Caco-2 (cell line): ENCODE measurements around the gene EEIG1. TPM values are rescaled to one million over a fixed set of nuclear protein-coding genes. Genes with fewer than 3 reads are reported as not detected.
A peak's percentile ranks its signal among the peaks of the same experiment; 100 is the strongest.

ENCODE experiments used
- BruUV-seq: library from RNA; stranded (reverse); fragments of 400-500 nt; replicated peaks from 2 replicates; lab custom pipeline; 2021; lab: Mats Ljungman, UMichigan
- CTCF ChIA-PET: fragments of 300-600 bp; sonication (Branson Sonifier 250); formaldehyde crosslinking; loops from one replicate; lab custom pipeline; 2022; ENCODE audit warnings: antibody characterized with exemption; lab: Charles Lee
- POLR2A ChIA-PET: fragments of 300-600 bp; sonication (Branson Sonifier 250); formaldehyde crosslinking; loops from one replicate; lab custom pipeline; 2022; ENCODE audit warnings: antibody characterized with exemption; lab: Charles Lee
- DNase-seq, 2 experiments: peaks; one replicate each; pipeline versions ENCODE4 v3.0.0 to v3.0.0-alpha.2; 2020 to 2022
- H3K27me3 ChIP-seq: replicated peaks from 2 replicates; pipeline ENCODE4 v1.6.0; 2011; ENCODE audit warnings: low read length; ENCODE audit not compliant: control insufficient read depth, insufficient read depth
- H3K36me3 ChIP-seq: 2 replicates; pipeline ENCODE4 v1.5.1; 2011; ENCODE audit warnings: low read length; ENCODE audit not compliant: control insufficient read depth, insufficient read depth
- H3K4me1 ChIP-seq: fragments of 250-450 bp; sonication (Bioruptor Pico); 2 replicates; pipeline ENCODE4 v1.5.1; 2020; ENCODE audit warnings: mild to moderate bottlenecking
- H3K4me3 ChIP-seq: 2 replicates; pipeline ENCODE4 v1.5.1; 2011; ENCODE audit warnings: low read depth, mild to moderate bottlenecking, control low read depth, low read length
- H3K9me3 ChIP-seq: fragments of 250-450 bp; sonication (Bioruptor Pico); 2 replicates; pipeline ENCODE4 v1.5.1; 2020; ENCODE audit warnings: mild to moderate bottlenecking, moderate library complexity
- H3K27ac Mint-ChIP-seq: one replicate; pipeline ENCODE4 v1.8.0; 2022; ENCODE audit warnings: mixed read lengths; ENCODE audit not compliant: unreplicated experiment
- H3K27me3 Mint-ChIP-seq: one replicate; pipeline ENCODE4 v1.8.0; 2022; ENCODE audit warnings: mixed read lengths; ENCODE audit not compliant: insufficient read depth, unreplicated experiment
- H3K36me3 Mint-ChIP-seq: one replicate; pipeline ENCODE4 v1.8.0; 2022; ENCODE audit warnings: mild to moderate bottlenecking, mixed read lengths; ENCODE audit not compliant: insufficient read depth, unreplicated experiment
- H3K4me1 Mint-ChIP-seq: one replicate; pipeline ENCODE4 v1.8.0; 2022; ENCODE audit warnings: low read depth, mixed read lengths; ENCODE audit not compliant: unreplicated experiment
- H3K4me3 Mint-ChIP-seq: one replicate; pipeline ENCODE4 v1.8.0; 2022; ENCODE audit warnings: mild to moderate bottlenecking, moderate library complexity, mixed read lengths; ENCODE audit not compliant: unreplicated experiment
- H3K9me3 Mint-ChIP-seq: one replicate; pipeline ENCODE4 v1.8.0; 2022; ENCODE audit warnings: mixed read lengths; ENCODE audit not compliant: unreplicated experiment
- intact Hi-C: fragments of 100-400 bp; cut with micrococcal nuclease; formaldehyde crosslinking; loops from one replicate; pipeline ENCODE4 v1.10.0; 2022; ENCODE audit not compliant: unreplicated experiment
- total RNA-seq: library from RNA; stranded (reverse); gene quantifications from 2 replicates; pipeline ENCODE4 v1.2.3, GENCODE V29; 2022
- TF ChIP-seq, protein P1 (sequence below), 2 experiments: fragments of 200-600 bp in 1 of 2; IDR thresholded peaks; 1 replicate in 1 of 2; 2 replicates in 1 of 2; pipeline versions ENCODE4 v1.5.1 to v1.8.0; 2011 to 2022; ENCODE audit warnings: antibody characterized with exemption in 1 of 2, control low read depth in 1 of 2, inconsistent platforms in 1 of 2, low read depth in 1 of 2, low read length in 1 of 2, mild to moderate bottlenecking in 1 of 2, moderate library complexity in 1 of 2; ENCODE audit not compliant: insufficient read depth in 1 of 2, severe bottlenecking in 1 of 2, unreplicated experiment in 1 of 2

Gene EEIG1
- total RNA-seq, 1 experiment from 2014 or later, result 47.1 TPM

DNA sequence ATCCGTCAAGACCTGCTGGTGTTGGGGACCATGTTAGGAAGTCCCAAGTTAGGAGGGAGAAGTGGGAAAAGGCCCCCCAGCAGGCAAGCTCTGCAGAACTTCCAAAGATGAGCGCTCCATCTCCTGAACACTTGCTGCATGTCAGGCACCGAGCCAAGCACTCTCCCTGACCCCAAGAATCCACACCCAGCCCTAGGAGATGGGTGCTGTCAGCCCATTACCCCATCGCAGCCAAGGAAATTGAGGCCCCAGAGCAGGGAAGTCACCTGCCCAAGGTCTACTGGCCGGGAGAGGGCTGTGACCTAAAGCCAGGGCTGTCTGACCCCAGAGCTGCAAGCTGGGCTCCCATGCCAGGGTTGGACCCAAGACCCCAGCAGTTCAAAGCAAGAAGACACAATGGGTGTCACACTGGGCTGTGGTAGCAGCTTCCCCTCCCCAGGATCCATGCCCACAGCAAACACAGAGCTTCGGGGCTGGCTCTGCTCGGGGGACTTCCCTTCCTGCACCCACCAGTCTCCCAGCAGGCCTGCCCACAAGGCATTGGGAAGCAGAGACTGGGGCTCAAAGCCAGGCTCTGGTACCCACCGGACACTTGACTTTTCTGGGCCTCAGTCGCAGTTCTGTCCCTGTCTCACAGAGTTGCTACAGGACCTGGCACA, 13.5 kb downstream of the EEIG1 start:
- intact Hi-C loops, result no loop called here

DNA sequence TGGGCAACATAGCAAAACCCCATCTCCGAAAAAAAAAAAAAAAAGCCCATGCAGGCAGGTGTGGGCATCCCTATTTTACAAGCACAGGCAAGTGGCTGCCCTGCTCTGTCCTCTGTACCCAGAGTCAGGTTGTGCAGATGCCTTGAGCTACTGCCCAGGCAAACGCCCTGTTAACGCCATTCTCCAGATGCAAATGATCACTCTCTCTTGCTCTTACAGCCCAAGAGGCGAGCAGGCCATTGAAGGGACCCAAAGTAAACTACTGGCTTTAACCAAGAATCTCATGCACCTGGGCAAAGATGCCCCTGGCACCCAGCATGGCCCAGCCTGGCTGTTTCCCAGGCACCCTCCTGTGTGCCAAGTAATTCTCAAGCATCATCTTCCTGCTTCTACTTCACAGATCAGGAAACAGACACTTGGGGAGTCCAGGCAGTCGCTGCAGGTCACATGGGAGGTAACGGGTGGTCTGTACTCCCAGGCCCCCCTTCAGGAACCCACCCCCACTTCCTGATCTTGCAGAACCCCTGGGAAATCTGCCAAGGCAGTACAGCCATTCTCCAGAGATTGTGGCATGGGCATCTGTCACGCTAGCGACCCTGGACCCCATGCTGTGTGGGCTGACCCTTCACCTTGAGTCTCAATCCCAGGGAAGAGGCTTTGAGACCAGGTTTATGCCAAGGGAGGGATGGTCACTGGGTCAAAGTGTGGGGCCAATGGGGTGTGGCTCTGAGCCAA, 14.2 kb downstream of the EEIG1 start:
- H3K36me3 ChIP-seq, result no peaks in the 10 kb centered on the region
- BruUV-seq, result no TSS peak
- no peaks in the 10 kb centered on the region for H3K27me3 Mint-ChIP-seq
- ChIA-PET CTCF (interaction anchor here (0.8 kb wide), 1 partner anchor 12 kb away, joined by 3 read pairs; no protein-coding TSS in a partner anchor), POLR2A (no interaction called here)
- TF ChIP-seq, protein P1, sequence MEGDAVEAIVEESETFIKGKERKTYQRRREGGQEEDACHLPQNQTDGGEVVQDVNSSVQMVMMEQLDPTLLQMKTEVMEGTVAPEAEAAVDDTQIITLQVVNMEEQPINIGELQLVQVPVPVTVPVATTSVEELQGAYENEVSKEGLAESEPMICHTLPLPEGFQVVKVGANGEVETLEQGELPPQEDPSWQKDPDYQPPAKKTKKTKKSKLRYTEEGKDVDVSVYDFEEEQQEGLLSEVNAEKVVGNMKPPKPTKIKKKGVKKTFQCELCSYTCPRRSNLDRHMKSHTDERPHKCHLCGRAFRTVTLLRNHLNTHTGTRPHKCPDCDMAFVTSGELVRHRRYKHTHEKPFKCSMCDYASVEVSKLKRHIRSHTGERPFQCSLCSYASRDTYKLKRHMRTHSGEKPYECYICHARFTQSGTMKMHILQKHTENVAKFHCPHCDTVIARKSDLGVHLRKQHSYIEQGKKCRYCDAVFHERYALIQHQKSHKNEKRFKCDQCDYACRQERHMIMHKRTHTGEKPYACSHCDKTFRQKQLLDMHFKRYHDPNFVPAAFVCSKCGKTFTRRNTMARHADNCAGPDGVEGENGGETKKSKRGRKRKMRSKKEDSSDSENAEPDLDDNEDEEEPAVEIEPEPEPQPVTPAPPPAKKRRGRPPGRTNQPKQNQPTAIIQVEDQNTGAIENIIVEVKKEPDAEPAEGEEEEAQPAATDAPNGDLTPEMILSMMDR (IDR thresholded peaks at IDR 0.05; ENCODE audit: insufficient read depth in 1 of 2, low read depth in 1 of 2, low read length in 1 of 2, severe bottlenecking in 1 of 2, unreplicated experiment in 1 of 2), result no peak
- no peak overlapping the region for H3K4me3 ChIP-seq
- H3K9me3 ChIP-seq, result no peaks in the 10 kb centered on the region
- peaks cover 29% of the 10 kb centered on the region for H3K36me3 Mint-ChIP-seq
- H3K27me3 ChIP-seq, result no peaks in the 10 kb centered on the region
- DNase-seq, result no peak
- peak overlapping the region; percentile 98 for H3K27ac Mint-ChIP-seq
- no peak overlapping the region for H3K4me3 Mint-ChIP-seq
- H3K4me1 Mint-ChIP-seq, result peaks cover 10% of the 10 kb centered on the region
- peaks cover 30% of the 10 kb centered on the region for H3K4me1 ChIP-seq
- H3K9me3 Mint-ChIP-seq, result no peaks in the 10 kb centered on the region
- intact Hi-C loops, result no loop called here

More for the DNA sequence above, 13.5 kb downstream of the EEIG1 start:
- peaks cover 17% of the 10 kb centered on the region for H3K4me1 Mint-ChIP-seq
- no peak for DNase-seq
- ChIA-PET POLR2A (no interaction called here), CTCF (interaction anchor here (0.6 to 0.7 kb wide), 2 partner anchors 12 to 22 kb away, joined by 3 to 4 read pairs; no protein-coding TSS in a partner anchor)
- peaks cover 24% of the 10 kb centered on the region for H3K36me3 Mint-ChIP-seq
- H3K4me1 ChIP-seq, result peaks cover 37% of the 10 kb centered on the region
- no peaks in the 10 kb centered on the region for H3K27me3 Mint-ChIP-seq
- no peak overlapping the region for H3K4me3 Mint-ChIP-seq
- no TSS peak for BruUV-seq
- no peaks in the 10 kb centered on the region for H3K27me3 ChIP-seq
- TF ChIP-seq, protein P1 (IDR thresholded peaks at IDR 0.05; ENCODE audit: insufficient read depth in 1 of 2, low read depth in 1 of 2, low read length in 1 of 2, severe bottlenecking in 1 of 2, unreplicated experiment in 1 of 2), result no peak
- no peaks in the 10 kb centered on the region for H3K9me3 Mint-ChIP-seq
- no peaks in the 10 kb centered on the region for H3K36me3 ChIP-seq
- H3K4me3 ChIP-seq, result no peak overlapping the region
- no peaks in the 10 kb centered on the region for H3K9me3 ChIP-seq
- H3K27ac Mint-ChIP-seq, result no peak overlapping the region

GRCh38 chr9:127965953-127966352, 14.8 kb downstream of the EEIG1 start:
- TF ChIP-seq, protein P1 (IDR thresholded peaks at IDR 0.05; ENCODE audit: insufficient read depth in 1 of 2, low read depth in 1 of 2, low read length in 1 of 2, severe bottlenecking in 1 of 2, unreplicated experiment in 1 of 2), result no peak
- no peak for DNase-seq
- BruUV-seq, result no TSS peak
- Histone ChIP-seq H3K4me1 (peaks cover 30% of the 10 kb centered on the region), H3K4me3 (no peak overlapping the region), H3K9me3 (no peaks in the 10 kb centered on the region), H3K36me3 (no peaks in the 10 kb centered on the region), H3K27me3 (no peaks in the 10 kb centered on the region)
- H3K9me3 Mint-ChIP-seq, result no peaks in the 10 kb centered on the region
- POLR2A ChIA-PET, result no interaction called here
- H3K36me3 Mint-ChIP-seq, result peaks cover 33% of the 10 kb centered on the region
- peaks cover 12% of the 10 kb centered on the region for H3K4me1 Mint-ChIP-seq
- H3K27ac Mint-ChIP-seq, result peak overlapping the region; percentile 98
- H3K27me3 Mint-ChIP-seq, result no peaks in the 10 kb centered on the region
- intact Hi-C loops, result loop anchor here (1.0 kb wide), 1 partner anchor 12 kb away; no protein-coding TSS in a partner anchor
- no peak overlapping the region for H3K4me3 Mint-ChIP-seq
- CTCF ChIA-PET, result interaction anchor here (0.8 kb wide), 1 partner anchor 12 kb away, joined by 3 read pairs; no protein-coding TSS in a partner anchor
